ENCODE data around the gene CDC37L1.
"Not testable (repeated sequence)": the region's sequence is repeated elsewhere in the genome, so short reads cannot be mapped to it uniquely, and the experiment has no call there.

The CDC37L1 gene

DNA sequence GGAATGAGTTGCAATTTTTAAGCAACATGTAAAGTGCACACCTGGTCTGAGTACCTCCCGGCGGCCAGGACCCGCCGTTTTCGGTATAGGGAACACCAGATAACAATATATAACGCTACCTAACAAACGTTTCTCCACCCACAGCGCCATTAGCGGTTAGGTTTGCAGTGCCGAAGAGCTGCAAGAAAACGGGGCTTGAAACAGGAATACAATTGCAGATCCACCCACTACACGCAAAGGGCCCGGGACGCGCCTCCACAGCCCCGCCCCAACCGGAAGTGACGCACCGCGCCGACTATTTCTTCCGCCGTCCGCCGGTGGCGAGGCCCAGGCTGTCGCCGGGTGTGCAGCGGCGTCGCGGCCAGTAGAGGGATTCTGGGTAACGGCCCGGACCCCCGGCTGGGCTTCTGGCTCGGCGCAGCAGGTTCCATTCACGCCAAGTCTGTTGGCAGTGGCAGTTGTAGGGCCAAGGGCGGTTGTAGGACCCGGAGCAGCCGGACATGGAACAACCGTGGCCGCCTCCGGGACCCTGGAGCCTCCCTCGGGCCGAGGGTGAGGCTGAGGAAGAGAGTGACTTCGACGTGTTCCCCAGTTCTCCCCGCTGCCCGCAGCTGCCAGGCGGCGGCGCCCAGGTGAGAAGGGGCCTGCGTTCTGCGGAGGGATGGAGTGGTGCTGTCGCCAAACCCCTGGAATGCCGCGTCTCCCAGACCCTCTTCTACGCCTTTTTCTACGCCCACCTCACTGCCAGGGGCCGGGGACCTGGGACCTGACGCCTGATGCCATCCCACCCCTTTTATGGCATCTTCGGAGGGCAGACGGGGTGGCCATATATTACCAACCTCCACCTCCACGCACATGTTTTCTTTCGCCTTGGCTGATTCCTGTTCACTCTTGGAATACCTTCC, at the start of gene CDC37L1:
TSS of gene CDC37L1 (plus strand) at position 302 of the 905 bp plus-strand sequence. CDS start at position 501, 199 bp downstream.
- peak within 1 kb of the TSS; percentile 96 for H3K4me3 ChIP-seq (ENCODE audit: low read length)
- TF ChIP-seq ZNF274 (IDR thresholded peaks at IDR 0.05; ENCODE audit: low read depth, low read length), result no peak

DNA sequence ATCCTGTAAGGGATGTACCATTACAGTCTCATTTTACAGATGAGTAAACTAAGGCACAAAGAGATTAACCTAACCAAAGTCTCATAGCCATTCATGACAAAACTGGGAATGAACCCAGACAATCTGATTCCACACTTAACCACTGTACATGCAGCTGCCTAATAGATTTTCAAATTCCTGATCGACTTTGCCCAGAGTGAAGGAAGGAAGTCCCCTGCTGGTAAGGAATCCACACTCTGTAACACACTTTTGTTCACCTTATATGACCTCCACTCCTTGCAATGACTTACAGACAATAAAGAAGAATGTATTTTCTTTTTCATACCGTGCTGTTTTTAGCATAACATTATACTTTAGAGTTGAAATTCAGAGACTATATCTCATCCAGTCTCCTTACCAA, 48.5 kb upstream of the CDC37L1 start:
- H3K4me3 ChIP-seq (ENCODE audit: low read length), result no peak overlapping the region
- no peak for TF ChIP-seq ZNF274 (IDR thresholded peaks at IDR 0.05; ENCODE audit: low read depth, low read length)

DNA sequence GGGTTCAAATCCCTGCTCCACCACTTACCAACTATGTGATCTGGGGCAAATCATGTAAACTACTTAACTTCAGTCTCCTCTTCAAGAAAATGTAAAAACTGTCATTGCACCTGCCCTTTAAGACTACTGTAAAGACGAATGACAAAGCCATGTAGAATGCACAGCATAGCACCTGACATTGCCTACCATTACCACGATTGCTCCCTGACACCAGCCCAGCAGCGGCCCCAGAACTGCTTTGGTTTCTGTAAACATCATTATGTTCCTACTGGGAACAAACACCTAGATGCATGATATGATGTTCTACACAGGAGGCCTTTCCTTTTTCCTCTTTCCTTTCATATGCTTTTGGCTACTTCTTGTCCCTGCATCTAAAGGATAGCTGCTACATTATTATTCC, 40.4 kb upstream of the CDC37L1 start:
- no peak for TF ChIP-seq ZNF274 (IDR thresholded peaks at IDR 0.05; ENCODE audit: low read depth, low read length)
- no peak overlapping the region for H3K4me3 ChIP-seq (ENCODE audit: low read length)

DNA sequence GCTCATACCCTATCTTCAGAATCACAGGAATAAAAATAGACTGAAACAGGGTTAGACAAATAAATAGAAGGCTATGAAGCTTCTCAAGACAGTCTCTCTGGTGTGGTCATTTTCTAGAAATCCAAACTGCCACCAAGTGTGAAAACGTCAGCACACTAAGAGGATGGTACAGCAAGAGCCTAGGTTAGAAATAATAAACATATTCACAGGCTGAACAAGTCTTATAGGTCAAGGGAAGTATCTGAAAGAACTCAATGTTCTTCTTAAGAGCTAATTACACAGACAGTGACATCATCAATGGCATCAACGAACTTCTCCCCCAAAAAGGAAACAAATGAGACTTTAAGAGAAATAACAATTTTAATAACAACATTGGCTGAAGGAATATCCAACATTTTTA, 39.9 kb upstream of the CDC37L1 start:
- no peak for TF ChIP-seq ZNF274 (IDR thresholded peaks at IDR 0.05; ENCODE audit: low read depth, low read length)
- H3K4me3 ChIP-seq (ENCODE audit: low read length), result no peak overlapping the region

DNA sequence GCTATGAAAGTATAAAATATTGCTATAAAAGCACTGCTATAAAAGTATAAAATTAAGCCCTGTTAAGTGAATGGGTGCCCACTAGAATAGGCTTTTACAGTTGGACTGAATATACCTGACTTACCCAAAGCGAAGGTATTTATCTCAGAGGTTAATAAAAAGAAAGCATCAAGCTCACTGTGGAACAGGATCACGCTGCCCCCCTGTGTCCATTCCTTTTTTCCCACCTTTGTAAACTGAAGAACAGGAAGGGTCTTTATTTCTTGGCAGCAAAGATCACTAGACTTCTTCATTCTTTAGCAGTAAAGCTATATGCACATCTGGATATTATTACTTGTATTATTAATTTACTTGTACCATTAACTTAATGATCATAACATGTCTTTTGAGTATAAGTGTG, 39.3 kb upstream of the CDC37L1 start:
- H3K4me3 ChIP-seq (ENCODE audit: low read length), result no peak overlapping the region
- TF ChIP-seq ZNF274 (IDR thresholded peaks at IDR 0.05; ENCODE audit: low read depth, low read length), result no peak

DNA sequence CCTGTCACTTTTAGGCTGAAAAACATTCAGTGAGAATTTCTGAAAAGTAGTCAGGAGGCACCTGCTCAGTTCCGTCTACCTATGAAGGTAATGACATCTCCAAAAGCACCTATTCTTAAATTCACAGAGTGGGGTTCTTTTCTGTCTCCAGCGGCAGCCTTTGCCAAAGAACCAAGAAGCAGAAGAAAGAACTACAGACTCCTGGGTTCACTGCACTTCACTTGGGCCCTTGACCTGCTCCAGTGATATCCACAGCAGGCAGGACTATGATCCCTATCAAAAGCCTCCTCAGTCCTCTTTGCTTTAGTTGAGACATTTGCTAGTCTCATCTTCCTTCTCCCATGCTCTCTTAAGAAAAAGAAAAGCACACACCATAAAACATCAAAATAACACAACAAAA, 37.0 kb upstream of the CDC37L1 start:
- H3K4me3 ChIP-seq (ENCODE audit: low read length), result no peak overlapping the region
- no peak for TF ChIP-seq ZNF274 (IDR thresholded peaks at IDR 0.05; ENCODE audit: low read depth, low read length)

DNA sequence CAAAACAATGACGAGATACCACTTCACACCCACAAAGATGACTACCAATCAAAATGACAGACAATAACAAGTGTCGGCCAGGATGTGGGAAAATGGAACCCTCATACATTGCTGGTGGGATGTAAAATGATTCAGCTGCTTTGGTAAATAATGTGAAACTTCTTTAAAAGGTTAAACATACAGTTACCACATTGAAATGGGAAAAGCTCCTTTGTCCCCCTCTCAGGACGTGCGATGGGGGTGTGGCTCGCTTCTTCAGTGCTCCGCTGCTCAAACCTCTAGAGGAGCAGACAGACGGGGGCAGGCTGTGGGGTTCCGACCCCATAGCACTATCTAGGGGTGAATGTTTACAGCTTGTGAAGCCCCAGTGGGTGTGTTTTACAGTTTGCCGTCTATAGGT, 25.3 kb upstream of the CDC37L1 start:
- TF ChIP-seq ZNF274 (IDR thresholded peaks at IDR 0.05; ENCODE audit: low read depth, low read length), result no peak
- no peak overlapping the region for H3K4me3 ChIP-seq (ENCODE audit: low read length)

DNA sequence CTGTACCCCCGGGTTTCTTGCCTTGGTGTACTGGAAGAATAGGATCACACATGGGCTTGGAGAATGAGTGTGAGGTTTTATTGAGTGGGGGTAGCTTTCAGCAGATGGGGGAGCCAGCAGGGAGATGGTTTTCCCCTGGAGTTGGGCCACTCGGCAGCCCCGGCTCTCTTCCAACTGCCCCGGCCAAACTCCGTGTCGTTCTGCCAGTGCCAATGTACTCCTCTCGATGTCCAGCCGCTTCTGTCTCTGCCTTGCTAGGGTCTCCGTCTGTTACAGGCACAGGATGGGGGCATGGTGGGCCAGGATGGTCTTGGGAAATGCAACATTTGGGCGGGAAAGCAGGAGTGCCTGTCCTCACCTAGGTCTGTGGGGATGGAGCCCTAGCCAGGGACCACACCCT, 24.8 kb upstream of the CDC37L1 start:
- H3K4me3 ChIP-seq (ENCODE audit: low read length), result no peak overlapping the region
- TF ChIP-seq ZNF274 (IDR thresholded peaks at IDR 0.05; ENCODE audit: low read depth, low read length), result no peak

DNA sequence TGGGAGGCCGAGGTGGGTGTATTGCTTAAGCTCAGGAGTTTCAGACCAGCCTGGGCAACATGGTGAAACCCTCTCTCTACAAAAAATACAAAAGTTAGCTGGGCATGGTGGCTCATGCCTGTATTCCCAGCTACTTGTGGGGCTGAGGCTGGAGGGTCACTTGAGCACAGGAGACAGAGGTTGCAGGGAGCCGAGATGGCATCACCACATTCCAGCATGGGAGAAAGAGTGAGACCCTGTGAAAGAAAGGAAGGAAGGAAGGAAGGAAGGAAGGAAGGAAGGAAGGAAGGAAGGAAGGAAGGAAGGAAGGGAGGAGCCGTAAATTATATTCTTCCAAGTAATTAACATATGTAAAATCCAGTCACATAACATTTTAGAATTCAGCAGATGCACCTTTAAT, 23.2 kb upstream of the CDC37L1 start:
- H3K4me3 ChIP-seq (ENCODE audit: low read length), result not testable (repeated sequence)

DNA sequence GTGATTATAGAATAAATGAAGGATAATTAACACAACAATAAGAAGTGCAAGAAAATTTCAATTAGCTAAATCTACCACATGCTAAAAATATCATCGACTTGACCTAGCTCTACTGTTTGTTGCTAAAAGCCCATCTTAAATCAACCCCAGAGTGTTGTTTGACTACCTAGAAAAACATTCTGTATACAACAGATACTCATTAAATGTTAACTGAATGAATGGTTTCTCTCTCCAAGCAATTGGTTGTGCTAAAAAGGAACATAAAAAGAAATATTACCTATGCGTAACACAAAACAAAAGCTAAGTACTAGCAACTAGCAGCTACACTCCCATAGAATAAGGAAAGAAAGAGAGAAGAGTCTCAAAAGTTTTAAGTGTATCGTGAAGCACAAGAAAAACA, 22.7 kb upstream of the CDC37L1 start:
- no peak overlapping the region for H3K4me3 ChIP-seq (ENCODE audit: low read length)
- no peak for TF ChIP-seq ZNF274 (IDR thresholded peaks at IDR 0.05; ENCODE audit: low read depth, low read length)

DNA sequence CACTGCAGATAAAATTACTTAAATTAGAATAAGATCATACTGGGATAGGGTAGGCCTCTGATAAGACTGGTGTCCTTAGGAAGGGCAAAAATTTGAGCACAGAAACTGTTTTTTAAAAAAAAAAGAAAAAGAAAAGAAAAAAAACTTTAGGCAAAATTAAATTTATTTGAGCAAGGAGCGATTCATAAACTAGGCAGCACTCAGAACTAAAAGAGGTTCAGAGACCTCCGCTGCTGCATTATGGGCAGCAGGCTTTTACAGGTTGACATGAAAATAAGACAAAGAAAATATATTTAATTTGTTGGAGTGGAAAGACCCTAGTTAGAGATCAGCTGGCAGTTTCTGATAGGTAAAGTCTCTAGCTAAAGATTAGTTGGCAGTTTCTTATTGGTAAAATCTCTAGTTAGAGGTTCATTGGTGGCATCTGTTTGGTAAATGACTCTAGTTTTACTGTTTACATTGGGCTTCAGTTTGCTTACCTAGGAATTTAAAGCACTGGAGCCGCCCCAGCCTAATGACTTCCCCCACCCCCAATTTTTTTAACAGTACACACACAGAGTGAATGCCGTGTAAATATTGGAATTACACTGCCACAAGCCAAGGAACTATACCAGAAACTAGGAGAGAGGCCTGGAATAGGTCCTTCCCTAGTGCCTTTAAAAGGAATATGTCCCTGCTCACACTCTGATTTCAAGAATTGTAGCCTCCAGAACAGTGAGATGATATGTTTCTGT, 21.8 kb upstream of the CDC37L1 start:
- no peak for TF ChIP-seq ZNF274 (IDR thresholded peaks at IDR 0.05; ENCODE audit: low read depth, low read length)

DNA sequence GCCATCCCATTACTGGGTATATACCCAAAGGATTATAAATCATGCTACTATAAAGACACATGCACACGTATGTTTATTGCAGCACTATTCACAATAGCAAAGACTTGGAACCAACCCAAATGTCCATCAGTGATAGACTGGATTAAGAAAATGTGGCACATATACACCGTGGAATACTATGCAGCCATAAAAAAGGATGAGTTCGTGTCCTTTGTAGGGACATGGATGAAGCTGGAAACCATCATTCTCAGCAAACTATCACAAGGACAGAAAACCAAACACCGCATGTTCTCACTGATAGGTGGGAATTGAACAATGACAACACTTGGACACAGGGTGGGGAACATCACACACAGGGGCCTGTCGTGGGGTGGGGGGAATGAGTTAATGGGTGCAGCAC, 18.7 kb upstream of the CDC37L1 start:
- H3K4me3 ChIP-seq (ENCODE audit: low read length), result not testable (repeated sequence)

More for the DNA sequence above, 21.8 kb upstream of the CDC37L1 start:
- H3K4me3 ChIP-seq (ENCODE audit: low read length), result no peak overlapping the region

DNA sequence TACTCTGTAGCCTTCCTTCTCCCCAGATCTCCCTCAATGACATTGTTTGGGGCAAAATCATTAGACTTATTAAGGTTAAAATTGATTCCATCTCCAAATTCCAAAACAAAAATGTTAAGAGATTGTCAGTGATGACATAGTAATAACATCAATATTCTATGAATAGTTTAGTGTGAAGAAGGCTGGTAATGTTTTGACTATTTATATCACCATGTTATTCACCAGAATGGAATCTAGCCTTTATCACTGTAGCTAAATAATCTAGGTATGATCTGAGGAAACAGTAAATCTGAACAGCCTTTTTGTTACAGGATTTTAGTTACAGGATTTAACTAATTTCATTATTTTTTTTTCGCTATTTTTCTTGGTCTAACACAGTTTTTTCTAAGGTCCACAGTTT, 18.2 kb upstream of the CDC37L1 start:
- no peak for TF ChIP-seq ZNF274 (IDR thresholded peaks at IDR 0.05; ENCODE audit: low read depth, low read length)
- H3K4me3 ChIP-seq (ENCODE audit: low read length), result no peak overlapping the region

DNA sequence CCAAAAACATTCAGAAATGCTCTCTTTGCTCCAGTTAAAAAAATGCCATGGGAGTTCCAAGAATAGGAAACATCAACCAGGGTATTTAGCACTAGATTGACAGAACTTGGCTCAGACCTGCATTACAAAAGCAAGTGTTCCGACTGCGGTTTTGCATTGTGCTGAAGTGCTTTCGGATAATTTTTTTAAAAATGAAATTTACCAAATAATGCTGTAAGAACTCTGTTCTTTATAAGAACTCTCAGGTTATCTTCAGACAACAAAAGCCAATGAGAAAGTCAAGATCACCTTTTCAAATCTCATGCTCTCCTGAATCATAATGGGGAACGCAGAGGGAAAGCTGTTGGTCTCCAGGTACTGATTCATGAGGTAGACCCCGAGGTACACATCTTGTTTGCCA, 17.8 kb upstream of the CDC37L1 start:
- peak overlapping the region; percentile 81; the same call in 1 of the 2 replicates for H3K4me3 ChIP-seq (ENCODE audit: low read length)
- TF ChIP-seq ZNF274 (IDR thresholded peaks at IDR 0.05; ENCODE audit: low read depth, low read length), result no peak

Measured in GM08714 (cell line).